22Rv1 (cell line): ENCODE measurements around the gene FADS2.

Experiments
- ZFX ChIP-seq: fragments of 450-650 bp; IDR thresholded peaks from 2 replicates; pipeline ENCODE4 v1.6.1; 2017; ENCODE audit warnings: antibody characterized with exemption, borderline replicate concordance
- TF ChIP-seq, protein P1 (sequence below): fragments of 450-650 bp; IDR thresholded peaks from 2 replicates; pipeline ENCODE4 v1.5.1; 2017; ENCODE audit warnings: mild to moderate bottlenecking

DNA sequence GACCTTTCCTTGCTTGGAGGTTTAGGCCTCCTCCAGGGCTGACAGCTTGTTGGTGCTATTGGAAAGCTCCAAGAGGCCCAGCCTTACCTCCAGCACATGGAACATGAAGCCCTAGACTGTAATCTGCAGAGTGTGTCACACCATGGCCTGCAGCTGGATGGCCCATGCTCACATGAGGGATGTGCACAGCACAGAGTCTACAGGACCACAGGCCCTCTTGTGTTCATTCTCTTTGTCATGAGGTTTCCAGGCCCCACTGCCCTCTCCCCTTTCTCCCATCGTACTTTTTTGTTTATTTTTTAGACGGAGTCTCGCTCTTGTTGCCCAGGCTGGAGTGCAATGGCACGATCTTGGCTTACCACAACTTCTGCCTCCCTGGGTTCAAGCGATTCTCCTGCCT is 21.3 kb upstream of the FADS2 start:
- TF ChIP-seq, protein P1, sequence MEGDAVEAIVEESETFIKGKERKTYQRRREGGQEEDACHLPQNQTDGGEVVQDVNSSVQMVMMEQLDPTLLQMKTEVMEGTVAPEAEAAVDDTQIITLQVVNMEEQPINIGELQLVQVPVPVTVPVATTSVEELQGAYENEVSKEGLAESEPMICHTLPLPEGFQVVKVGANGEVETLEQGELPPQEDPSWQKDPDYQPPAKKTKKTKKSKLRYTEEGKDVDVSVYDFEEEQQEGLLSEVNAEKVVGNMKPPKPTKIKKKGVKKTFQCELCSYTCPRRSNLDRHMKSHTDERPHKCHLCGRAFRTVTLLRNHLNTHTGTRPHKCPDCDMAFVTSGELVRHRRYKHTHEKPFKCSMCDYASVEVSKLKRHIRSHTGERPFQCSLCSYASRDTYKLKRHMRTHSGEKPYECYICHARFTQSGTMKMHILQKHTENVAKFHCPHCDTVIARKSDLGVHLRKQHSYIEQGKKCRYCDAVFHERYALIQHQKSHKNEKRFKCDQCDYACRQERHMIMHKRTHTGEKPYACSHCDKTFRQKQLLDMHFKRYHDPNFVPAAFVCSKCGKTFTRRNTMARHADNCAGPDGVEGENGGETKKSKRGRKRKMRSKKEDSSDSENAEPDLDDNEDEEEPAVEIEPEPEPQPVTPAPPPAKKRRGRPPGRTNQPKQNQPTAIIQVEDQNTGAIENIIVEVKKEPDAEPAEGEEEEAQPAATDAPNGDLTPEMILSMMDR, result no peak
- no peak for TF ChIP-seq ZFX
